Measurements from ENCODE around the gene MESD. TPM values are rescaled to one million over a fixed set of nuclear protein-coding genes. Genes with fewer than 3 reads are reported as not detected.

MESD gene
- total RNA-seq, 1 donor from 2014 or later = 13.5 TPM

- Histone ChIP-seq H3K9me3 (replicated peaks) (no peaks in the 10 kb centered on the region), H3K27ac (replicated peaks) (no peak overlapping the region), H3K36me3 (peaks cover 11% of the 10 kb centered on the region), H3K27me3 (ENCODE audit: low read depth) (no peaks in the 10 kb centered on the region), H3K4me1 (peaks cover 22% of the 10 kb centered on the region), H3K4me3 (no peak overlapping the region)
- no peak for TF ChIP-seq CTCF (IDR thresholded peaks at IDR 0.05; ENCODE audit: borderline replicate concordance)
- intact Hi-C loops (cut with micrococcal nuclease) = no loop called here
- no peak for DNase-seq
These were observed 54.8 kb downstream of the MESD start for GRCh38 chr15:80934761-80935221.

- Histone ChIP-seq H3K4me1 (peaks cover 22% of the 10 kb centered on the region), H3K27me3 (ENCODE audit: low read depth) (no peaks in the 10 kb centered on the region), H3K36me3 (peaks cover 10% of the 10 kb centered on the region), H3K4me3 (no peak overlapping the region), H3K27ac (replicated peaks) (peak overlapping the region; percentile 50), H3K9me3 (replicated peaks) (no peaks in the 10 kb centered on the region)
- intact Hi-C loops (cut with micrococcal nuclease) = no loop called here
- TF ChIP-seq CTCF (IDR thresholded peaks at IDR 0.05; ENCODE audit: borderline replicate concordance) = no peak
- peak; percentile 56 for DNase-seq
These were observed 56.6 kb downstream of the MESD start for GRCh38 chr15:80932989-80933388.

- Histone ChIP-seq H3K4me1 (peaks cover 22% of the 10 kb centered on the region), H3K36me3 (peaks cover 9% of the 10 kb centered on the region), H3K27me3 (ENCODE audit: low read depth) (no peaks in the 10 kb centered on the region), H3K9me3 (replicated peaks) (no peaks in the 10 kb centered on the region), H3K4me3 (no peak overlapping the region), H3K27ac (replicated peaks) (no peak overlapping the region)
- intact Hi-C loops (cut with micrococcal nuclease) = no loop called here
- DNase-seq = no peak
- TF ChIP-seq CTCF (IDR thresholded peaks at IDR 0.05; ENCODE audit: borderline replicate concordance) = no peak
These were observed 57.2 kb downstream of the MESD start for GRCh38 chr15:80932513-80932815.

- peaks cover 4% of the 10 kb centered on the region for H3K36me3 ChIP-seq
- H3K4me1 ChIP-seq = peaks cover 22% of the 10 kb centered on the region
- H3K27ac ChIP-seq (replicated peaks) = no peak overlapping the region
- DNase-seq = no peak
- no peaks in the 10 kb centered on the region for H3K9me3 ChIP-seq (replicated peaks)
- H3K27me3 ChIP-seq (ENCODE audit: low read depth) = no peaks in the 10 kb centered on the region
- TF ChIP-seq CTCF (IDR thresholded peaks at IDR 0.05; ENCODE audit: borderline replicate concordance) = no peak
- H3K4me3 ChIP-seq = no peak overlapping the region
- intact Hi-C loops (cut with micrococcal nuclease) = no loop called here
These were observed 57.7 kb downstream of the MESD start for GRCh38 chr15:80931721-80932512.

GRCh38 chr15:80931191-80931590, 58.4 kb downstream of the MESD start:
- no peak for TF ChIP-seq CTCF (IDR thresholded peaks at IDR 0.05; ENCODE audit: borderline replicate concordance)
- H3K4me1 ChIP-seq = peaks cover 22% of the 10 kb centered on the region
- H3K4me3 ChIP-seq = no peak overlapping the region
- intact Hi-C loops (cut with micrococcal nuclease) = no loop called here
- H3K27me3 ChIP-seq (ENCODE audit: low read depth) = no peaks in the 10 kb centered on the region
- no peak for DNase-seq
- no peak overlapping the region for H3K27ac ChIP-seq (replicated peaks)
- no peaks in the 10 kb centered on the region for H3K9me3 ChIP-seq (replicated peaks)
- H3K36me3 ChIP-seq = no peaks in the 10 kb centered on the region
